ENCODE data around the gene ISM1. TPM values are rescaled to one million over a fixed set of nuclear protein-coding genes. Genes with fewer than 3 reads are reported as not detected.
A peak's percentile ranks its signal among the peaks of the same experiment; 100 is the strongest.

Gene ISM1
- total and polyA plus RNA-seq, 2 of the 13 experiments (the other 11 are each of a cell fraction or from before 2014, with no cell fraction given), result 0.40 to 1.4 TPM

DNA sequence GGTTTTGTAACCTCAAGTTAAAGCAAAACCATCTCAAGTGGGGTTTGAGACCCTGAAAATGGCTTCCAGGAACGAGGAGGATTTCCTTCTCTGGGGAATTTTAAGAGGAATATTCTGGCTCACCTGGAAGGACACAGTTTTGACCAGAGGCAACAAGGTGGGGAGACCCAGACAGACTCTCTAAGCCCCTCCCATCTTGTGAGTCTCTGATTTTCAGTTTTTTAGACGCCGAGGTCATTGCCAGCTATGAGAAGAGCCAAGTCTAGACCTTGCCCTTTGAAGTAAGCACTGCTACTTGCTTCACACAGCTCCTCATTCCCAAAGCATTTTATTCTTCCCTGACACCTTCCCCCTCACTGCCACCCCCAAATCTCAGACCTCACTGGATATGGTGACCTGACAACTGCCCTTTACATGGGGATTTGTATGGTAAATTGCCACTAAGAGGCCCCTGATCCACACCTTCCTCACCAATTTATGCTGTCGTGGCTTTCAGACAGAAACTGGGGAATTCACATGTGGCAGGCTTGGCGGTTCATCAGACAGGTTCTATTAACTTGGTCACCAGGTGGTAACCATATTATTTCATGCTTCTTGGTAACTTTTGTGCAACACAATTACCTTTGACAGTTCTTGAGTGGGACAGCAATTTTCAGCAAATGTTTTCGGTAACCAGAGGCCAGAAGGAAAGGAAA is 116.2 kb downstream of the ISM1 start (continued):
- no peak; the same call in 1 of the 2 replicates for TF ChIP-seq MED1 (CRISPR knock-in tag; IDR thresholded peaks at IDR 0.05)
- no peak for TF ChIP-seq HOXA5 (CRISPR knock-in tag; IDR thresholded peaks at IDR 0.05)
- no peak for TF ChIP-seq ZNF607 (CRISPR knock-in tag; IDR thresholded peaks at IDR 0.05; ENCODE audit: borderline replicate concordance)
- TF ChIP-seq ZNF251 (CRISPR knock-in tag; IDR thresholded peaks at IDR 0.05), result no peak
- TF ChIP-seq, protein P1, sequence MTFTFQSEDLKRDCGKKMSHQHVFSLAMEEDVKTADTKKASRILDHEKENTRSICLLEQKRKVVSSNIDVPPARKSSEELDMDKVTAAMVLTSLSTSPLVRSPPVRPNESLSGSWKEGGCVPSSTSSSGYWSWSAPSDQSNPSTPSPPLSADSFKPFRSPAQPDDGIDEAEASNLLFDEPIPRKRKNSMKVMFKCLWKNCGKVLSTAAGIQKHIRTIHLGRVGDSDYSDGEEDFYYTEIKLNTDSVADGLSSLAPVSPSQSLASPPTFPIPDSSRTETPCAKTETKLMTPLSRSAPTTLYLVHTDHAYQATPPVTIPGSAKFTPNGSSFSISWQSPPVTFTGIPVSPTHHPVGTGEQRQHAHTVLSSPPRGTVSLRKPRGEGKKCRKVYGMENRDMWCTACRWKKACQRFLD (CRISPR knock-in tag; IDR thresholded peaks at IDR 0.05; ENCODE audit: borderline replicate concordance), result no peak
- TF ChIP-seq PPARG (CRISPR knock-in tag; conservative IDR thresholded peaks at IDR 0.05), result no peak
- TF ChIP-seq FOXC1 (CRISPR knock-in tag; IDR thresholded peaks at IDR 0.05; ENCODE audit: borderline replicate concordance), result 0 out of 2 replicates have a peak, but pooled peaks have one; percentile 40
- no peak for TF ChIP-seq ZNF10 (CRISPR knock-in tag; IDR thresholded peaks at IDR 0.05; ENCODE audit: borderline replicate concordance, low read depth)
- TF ChIP-seq ZNF230 (CRISPR knock-in tag; IDR thresholded peaks at IDR 0.05), result no peak
- no peak for TF ChIP-seq NBN (conservative IDR thresholded peaks at IDR 0.05)
- no peak for TF ChIP-seq ZNF7 (CRISPR knock-in tag; IDR thresholded peaks at IDR 0.05)
- 0 out of 2 replicates have a peak, but pooled peaks have one; percentile 55 for TF ChIP-seq ZNF83 (CRISPR knock-in tag; IDR thresholded peaks at IDR 0.05; ENCODE audit: borderline replicate concordance)
- no peak for TF ChIP-seq CC2D1A (CRISPR knock-in tag; IDR thresholded peaks at IDR 0.05)
- no peak for TF ChIP-seq PHF20 (CRISPR knock-in tag; IDR thresholded peaks at IDR 0.05)
- no peak for TF ChIP-seq ZNF768 (CRISPR knock-in tag; IDR thresholded peaks at IDR 0.05)
- TF ChIP-seq ZNF792 (CRISPR knock-in tag; IDR thresholded peaks at IDR 0.05), result no peak
- TF ChIP-seq GFI1 (CRISPR knock-in tag; IDR thresholded peaks at IDR 0.05; ENCODE audit: borderline replicate concordance), result peak; percentile 17; the same call in 1 of the 2 replicates
- no peak for TF ChIP-seq FOXK1 (CRISPR knock-in tag; IDR thresholded peaks at IDR 0.05; ENCODE audit: borderline replicate concordance, low read depth)
- TF ChIP-seq, protein P2, sequence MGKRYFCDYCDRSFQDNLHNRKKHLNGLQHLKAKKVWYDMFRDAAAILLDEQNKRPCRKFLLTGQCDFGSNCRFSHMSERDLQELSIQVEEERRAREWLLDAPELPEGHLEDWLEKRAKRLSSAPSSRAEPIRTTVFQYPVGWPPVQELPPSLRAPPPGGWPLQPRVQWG (CRISPR knock-in tag; IDR thresholded peaks at IDR 0.05; ENCODE audit: borderline replicate concordance, low read depth), result no peak
- TF ChIP-seq FOSL2 (CRISPR knock-in tag; IDR thresholded peaks at IDR 0.05), result no peak
- no peak for TF ChIP-seq ARNTL (CRISPR knock-in tag; IDR thresholded peaks at IDR 0.05)
- TF ChIP-seq, protein P3, sequence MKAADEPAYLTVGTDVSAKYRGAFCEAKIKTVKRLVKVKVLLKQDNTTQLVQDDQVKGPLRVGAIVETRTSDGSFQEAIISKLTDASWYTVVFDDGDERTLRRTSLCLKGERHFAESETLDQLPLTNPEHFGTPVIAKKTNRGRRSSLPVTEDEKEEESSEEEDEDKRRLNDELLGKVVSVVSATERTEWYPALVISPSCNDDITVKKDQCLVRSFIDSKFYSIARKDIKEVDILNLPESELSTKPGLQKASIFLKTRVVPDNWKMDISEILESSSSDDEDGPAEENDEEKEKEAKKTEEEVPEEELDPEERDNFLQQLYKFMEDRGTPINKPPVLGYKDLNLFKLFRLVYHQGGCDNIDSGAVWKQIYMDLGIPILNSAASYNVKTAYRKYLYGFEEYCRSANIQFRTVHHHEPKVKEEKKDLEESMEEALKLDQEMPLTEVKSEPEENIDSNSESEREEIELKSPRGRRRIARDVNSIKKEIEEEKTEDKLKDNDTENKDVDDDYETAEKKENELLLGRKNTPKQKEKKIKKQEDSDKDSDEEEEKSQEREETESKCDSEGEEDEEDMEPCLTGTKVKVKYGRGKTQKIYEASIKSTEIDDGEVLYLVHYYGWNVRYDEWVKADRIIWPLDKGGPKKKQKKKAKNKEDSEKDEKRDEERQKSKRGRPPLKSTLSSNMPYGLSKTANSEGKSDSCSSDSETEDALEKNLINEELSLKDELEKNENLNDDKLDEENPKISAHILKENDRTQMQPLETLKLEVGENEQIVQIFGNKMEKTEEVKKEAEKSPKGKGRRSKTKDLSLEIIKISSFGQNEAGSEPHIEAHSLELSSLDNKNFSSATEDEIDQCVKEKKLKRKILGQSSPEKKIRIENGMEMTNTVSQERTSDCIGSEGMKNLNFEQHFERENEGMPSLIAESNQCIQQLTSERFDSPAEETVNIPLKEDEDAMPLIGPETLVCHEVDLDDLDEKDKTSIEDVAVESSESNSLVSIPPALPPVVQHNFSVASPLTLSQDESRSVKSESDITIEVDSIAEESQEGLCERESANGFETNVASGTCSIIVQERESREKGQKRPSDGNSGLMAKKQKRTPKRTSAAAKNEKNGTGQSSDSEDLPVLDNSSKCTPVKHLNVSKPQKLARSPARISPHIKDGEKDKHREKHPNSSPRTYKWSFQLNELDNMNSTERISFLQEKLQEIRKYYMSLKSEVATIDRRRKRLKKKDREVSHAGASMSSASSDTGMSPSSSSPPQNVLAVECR (CRISPR knock-in tag; IDR thresholded peaks at IDR 0.05; ENCODE audit: borderline replicate concordance), result 0 out of 2 replicates have a peak, but pooled peaks have one; percentile 17
- TF ChIP-seq ZNF879 (CRISPR knock-in tag; IDR thresholded peaks at IDR 0.05), result no peak
- 0 out of 2 replicates have a peak, but pooled peaks have one; percentile 11 for TF ChIP-seq ATF1 (CRISPR knock-in tag; IDR thresholded peaks at IDR 0.05)
- no peak for TF ChIP-seq ATAD3A (CRISPR knock-in tag; IDR thresholded peaks at IDR 0.05)
- no peak for TF ChIP-seq HDAC2 (CRISPR knock-in tag; IDR thresholded peaks at IDR 0.05)
- TF ChIP-seq, protein P4, sequence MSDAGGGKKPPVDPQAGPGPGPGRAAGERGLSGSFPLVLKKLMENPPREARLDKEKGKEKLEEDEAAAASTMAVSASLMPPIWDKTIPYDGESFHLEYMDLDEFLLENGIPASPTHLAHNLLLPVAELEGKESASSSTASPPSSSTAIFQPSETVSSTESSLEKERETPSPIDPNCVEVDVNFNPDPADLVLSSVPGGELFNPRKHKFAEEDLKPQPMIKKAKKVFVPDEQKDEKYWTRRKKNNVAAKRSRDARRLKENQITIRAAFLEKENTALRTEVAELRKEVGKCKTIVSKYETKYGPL (CRISPR knock-in tag; IDR thresholded peaks at IDR 0.05), result no peak

All from HepG2 (cell line).